HG03097 (cell line): Measurements from ENCODE around the gene OSBP2.

Source experiments
- ATAC-seq: cut with Tn5 transposase; IDR thresholded peaks from one replicate; pipeline ENCODE4 v1.9.1; 2021; ENCODE audit not compliant: unreplicated experiment, low FRiP score

The OSBP2 gene

GRCh38 chr22:30890686-30891442 is 196.2 kb downstream of the OSBP2 start:
- ATAC-seq = no peak

- ATAC-seq = no peak
Observed at GRCh38 chr22:30891443-30891755, 196.7 kb downstream of the OSBP2 start.

GRCh38 chr22:30891781-30892180 is 197.1 kb downstream of the OSBP2 start:
- no peak for ATAC-seq

- ATAC-seq = no peak
Observed at GRCh38 chr22:30892286-30892685, 197.6 kb downstream of the OSBP2 start.

GRCh38 chr22:30892731-30893221 is 198.1 kb downstream of the OSBP2 start:
- no peak for ATAC-seq

- no peak for ATAC-seq
Observed at GRCh38 chr22:30893434-30894370, 199.0 kb downstream of the OSBP2 start.

- no peak for ATAC-seq
Observed at GRCh38 chr22:30894371-30894740, 199.7 kb downstream of the OSBP2 start.

GRCh38 chr22:30902496-30903357 is 208.1 kb downstream of the OSBP2 start:
- no peak for ATAC-seq

GRCh38 chr22:30903876-30904460 is 209.3 kb downstream of the OSBP2 start:
- no peak for ATAC-seq

- ATAC-seq = no peak
Observed at GRCh38 chr22:30905696-30906341, 211.1 kb downstream of the OSBP2 start.

GRCh38 chr22:30906411-30906810 is 211.7 kb downstream of the OSBP2 start:
- ATAC-seq = no peak

GRCh38 chr22:30906946-30907345 is 212.3 kb downstream of the OSBP2 start:
- ATAC-seq = no peak

GRCh38 chr22:30908051-30908461 is 213.4 kb downstream of the OSBP2 start:
- no peak for ATAC-seq

- ATAC-seq = no peak
Observed at GRCh38 chr22:30909306-30909705, 214.6 kb downstream of the OSBP2 start.

- no peak for ATAC-seq
Observed at GRCh38 chr22:30910358-30910757, 215.7 kb downstream of the OSBP2 start.

GRCh38 chr22:30918761-30919160 is 224.1 kb downstream of the OSBP2 start:
- no peak for ATAC-seq

- no peak for ATAC-seq
Observed at GRCh38 chr22:30919973-30920372, 225.3 kb downstream of the OSBP2 start.

- ATAC-seq = no peak
Observed at GRCh38 chr22:30920407-30920806, 225.7 kb downstream of the OSBP2 start.

GRCh38 chr22:30921108-30921507 is 226.4 kb downstream of the OSBP2 start:
- no peak for ATAC-seq

GRCh38 chr22:30922151-30922611 is 227.5 kb downstream of the OSBP2 start:
- no peak for ATAC-seq
